Common myeloid progenitor, CD34-positive (primary cell): ENCODE measurements around the gene RGPD3.
"Not testable (repeated sequence)": the region's sequence is repeated elsewhere in the genome, so short reads cannot be mapped to it uniquely, and the experiment has no call there.

Source experiments
- CTCF ChIA-PET: fragments of 350-600 bp; sonication (Branson Sonifier 250); formaldehyde crosslinking; loops from one replicate; lab custom pipeline; 2021; ENCODE audit warnings: antibody characterized with exemption; lab: Charles Lee
- POLR2A ChIA-PET: fragments of 350-600 bp; sonication (Branson Sonifier 250); formaldehyde crosslinking; loops from one replicate; lab custom pipeline; 2021; ENCODE audit warnings: antibody characterized with exemption; lab: Charles Lee
- DNase-seq, 3 donors: peaks; one replicate each; pipeline versions ENCODE4 v3.0.0 to v3.0.0-alpha.2; 2013
- H3K27ac ChIP-seq, 2 experiments: 1 replicate in 1 of 2; 2 replicates in 1 of 2; pipeline ENCODE4 v1.7.0; 2013; ENCODE audit warnings: inconsistent platforms in 2 of 2, low read length in 2 of 2, mild to moderate bottlenecking in 2 of 2, low read depth in 1 of 2, moderate library complexity in 1 of 2; ENCODE audit not compliant: severe bottlenecking in 2 of 2, insufficient read depth in 1 of 2, poor library complexity in 1 of 2
- H3K27me3 ChIP-seq, 5 experiments: replicated peaks in 2 of 5; 1 replicate in 3 of 5; 2 replicates in 2 of 5; pipeline versions ENCODE4 v1.6.1 to v1.7.0; 2013; ENCODE audit warnings: low read length in 4 of 5, mild to moderate bottlenecking in 2 of 5, moderate library complexity in 2 of 5, inconsistent platforms in 1 of 5; ENCODE audit not compliant: insufficient read depth in 5 of 5, control insufficient read depth in 4 of 5
- H3K36me3 ChIP-seq, 4 experiments: 1 replicate in 2 of 4; 2 replicates in 2 of 4; pipeline versions ENCODE4 v1.6.1 to v1.7.0; 2013; ENCODE audit warnings: low read length in 3 of 4, control low read depth in 1 of 4, mild to moderate bottlenecking in 1 of 4; ENCODE audit not compliant: control insufficient read depth in 4 of 4, insufficient read depth in 4 of 4
- H3K4me1 ChIP-seq, 4 experiments: 1 replicate in 3 of 4; 2 replicates in 1 of 4; pipeline versions ENCODE4 v1.6.1 to v1.7.1; 2013; ENCODE audit warnings: low read length in 3 of 4, mild to moderate bottlenecking in 3 of 4, control low read depth in 1 of 4, inconsistent platforms in 1 of 4, moderate library complexity in 1 of 4; ENCODE audit not compliant: control insufficient read depth in 4 of 4, insufficient read depth in 4 of 4; ENCODE audit errors: control extremely low read depth in 1 of 4
- H3K4me3 ChIP-seq, 7 experiments: 1 replicate in 4 of 7; 2 replicates in 3 of 7; pipeline versions ENCODE4 v1.5.1 to v1.7.0; 2013; ENCODE audit warnings: mild to moderate bottlenecking in 7 of 7, low read length in 6 of 7, moderate library complexity in 6 of 7, inconsistent platforms in 2 of 7, low read depth in 2 of 7, control low read depth in 1 of 7; ENCODE audit not compliant: insufficient read depth in 4 of 7, control insufficient read depth in 1 of 7; ENCODE audit errors: extremely low read depth in 1 of 7
- H3K9me3 ChIP-seq, 5 experiments: 1 replicate in 4 of 5; 2 replicates in 1 of 5; pipeline versions ENCODE4 v1.6.1 to v1.7.1; 2013; ENCODE audit warnings: low read length in 4 of 5, mild to moderate bottlenecking in 2 of 5, inconsistent platforms in 1 of 5, low read depth in 1 of 5, moderate library complexity in 1 of 5; ENCODE audit not compliant: control insufficient read depth in 4 of 5, insufficient read depth in 2 of 5; ENCODE audit errors: control extremely low read depth in 1 of 5
- WGBS: methylation state at CpG from one replicate; pipeline ENCODE4 v1.1.5; 2013; ENCODE audit not compliant: insufficient coverage; 5-methylcytosine and 5-hydroxymethylcytosine counted together

RGPD3 gene

DNA sequence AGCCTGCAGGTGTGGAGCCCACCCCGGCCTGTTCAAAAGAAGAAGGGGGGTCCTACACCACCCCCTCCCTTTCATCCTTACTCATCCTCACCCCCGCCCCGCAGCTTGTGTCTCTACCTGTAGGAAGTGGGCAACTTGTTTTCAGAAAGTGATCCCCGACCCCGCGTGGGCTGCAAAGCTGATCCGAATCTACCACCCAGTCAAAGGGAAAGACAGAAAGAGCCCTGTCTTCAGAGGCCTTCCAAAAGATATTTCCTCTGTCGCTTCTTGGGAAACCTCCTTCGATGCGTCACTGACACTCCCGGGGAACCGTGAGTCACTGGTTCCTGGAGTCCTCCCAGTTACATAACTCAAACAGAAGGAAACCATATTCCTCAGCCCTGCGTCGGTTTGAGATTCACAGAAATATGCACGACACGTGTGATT lies 43.3 kb upstream of the RGPD3 start:
- H3K9me3 ChIP-seq, H3K27me3 ChIP-seq, POLR2A ChIA-PET, H3K36me3 ChIP-seq, CTCF ChIA-PET, H3K27ac ChIP-seq, H3K4me1 ChIP-seq: not testable (repeated sequence)
- DNase-seq, result peak; percentile 31 to 69 (median 59)
- peak overlapping the region in 1 of 7 experiments; percentile 16 for H3K4me3 ChIP-seq
- 18% methylated on average over 8 of the region's 16 CpGs for WGBS

DNA sequence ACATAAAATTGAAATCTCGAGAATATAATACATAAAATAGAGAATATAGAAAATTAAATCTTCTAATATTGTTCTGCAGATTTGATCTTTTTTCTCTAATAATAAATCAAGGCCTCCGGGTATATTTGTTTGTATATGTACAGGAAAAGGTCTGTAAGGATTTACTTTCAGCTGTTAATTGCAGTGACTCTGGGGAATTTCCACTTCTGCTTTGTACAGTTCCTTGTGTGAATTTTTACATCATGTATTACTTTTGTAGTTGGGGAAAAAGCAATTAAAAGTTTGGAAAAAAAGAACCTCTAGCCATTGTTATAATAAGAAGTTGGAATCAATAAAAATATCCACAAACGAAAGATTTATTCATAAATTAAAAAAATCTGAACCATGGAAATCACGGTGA lies 42.6 kb upstream of the RGPD3 start:
- POLR2A ChIA-PET, H3K27me3 ChIP-seq, H3K4me3 ChIP-seq, H3K36me3 ChIP-seq, H3K9me3 ChIP-seq, H3K27ac ChIP-seq, H3K4me1 ChIP-seq, CTCF ChIA-PET: not testable (repeated sequence)
- no CpG with 5 or more reads among the region's 4 CpGs for WGBS
- peak in 1 of 3 donors; percentile 33 for DNase-seq

DNA sequence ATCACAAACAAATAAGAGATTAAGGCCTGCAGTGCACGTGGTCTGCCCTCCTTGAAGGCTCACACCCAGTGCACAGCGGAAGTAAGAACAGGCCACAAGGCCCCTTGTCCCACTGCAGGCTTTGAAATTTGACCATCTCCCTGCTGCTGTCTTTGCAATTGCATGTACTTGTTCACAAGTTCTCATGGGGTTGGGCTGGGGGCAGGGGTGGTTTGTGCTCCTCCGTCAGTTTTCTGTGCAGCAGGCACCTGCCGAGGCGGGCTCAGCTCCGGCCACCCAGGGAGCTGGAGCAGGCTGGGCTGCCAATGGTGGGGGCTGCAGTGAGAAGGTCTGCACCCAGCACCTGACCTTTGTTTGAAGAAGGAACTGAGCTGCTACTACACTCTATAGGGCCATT lies 41.2 kb upstream of the RGPD3 start:
- H3K27ac ChIP-seq, CTCF ChIA-PET, H3K27me3 ChIP-seq, DNase-seq, H3K4me1 ChIP-seq, POLR2A ChIA-PET, H3K4me3 ChIP-seq, H3K36me3 ChIP-seq, H3K9me3 ChIP-seq: not testable (repeated sequence)
- WGBS, result 100% methylated on average over 2 of the region's 6 CpGs

DNA sequence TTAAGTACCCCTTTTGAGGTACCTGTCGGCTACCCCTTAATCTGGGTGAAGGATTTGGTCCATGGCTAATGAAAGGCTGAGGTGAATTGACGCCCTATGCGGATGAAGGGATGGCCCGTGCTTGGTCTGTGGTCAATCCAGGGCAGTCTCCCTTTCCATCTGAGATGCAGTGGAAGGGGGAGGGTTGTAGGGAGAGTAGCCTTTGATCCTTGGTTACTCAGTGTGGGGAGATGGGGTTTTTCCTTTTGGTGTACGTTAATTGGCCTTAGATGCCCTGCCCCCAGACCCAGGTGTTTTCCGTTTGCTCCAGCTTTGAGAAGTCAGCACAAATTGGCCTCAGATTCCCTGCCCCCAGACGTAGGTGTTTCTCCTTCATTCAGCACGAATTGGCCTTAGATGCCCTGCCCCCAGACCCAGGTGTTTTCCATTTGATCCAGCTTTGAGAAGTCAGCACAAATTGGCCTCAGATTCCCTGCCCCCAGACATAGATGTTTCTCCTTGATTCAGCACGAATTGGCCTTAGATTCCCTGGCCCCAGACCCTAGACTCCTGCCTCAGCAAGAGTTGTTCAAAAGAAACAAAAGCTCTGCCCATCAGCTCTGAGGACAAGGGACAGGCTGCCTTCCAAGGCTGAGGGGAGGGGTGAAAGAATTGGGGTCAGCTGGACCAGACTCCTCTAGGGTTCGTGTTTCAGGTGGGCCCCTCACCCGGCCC lies 40.6 kb upstream of the RGPD3 start:
- POLR2A ChIA-PET, H3K27ac ChIP-seq, H3K9me3 ChIP-seq, H3K27me3 ChIP-seq, H3K36me3 ChIP-seq, H3K4me3 ChIP-seq, CTCF ChIA-PET, DNase-seq, H3K4me1 ChIP-seq: not testable (repeated sequence)
- WGBS, result 100% methylated on average over 2 of the region's 11 CpGs

DNA sequence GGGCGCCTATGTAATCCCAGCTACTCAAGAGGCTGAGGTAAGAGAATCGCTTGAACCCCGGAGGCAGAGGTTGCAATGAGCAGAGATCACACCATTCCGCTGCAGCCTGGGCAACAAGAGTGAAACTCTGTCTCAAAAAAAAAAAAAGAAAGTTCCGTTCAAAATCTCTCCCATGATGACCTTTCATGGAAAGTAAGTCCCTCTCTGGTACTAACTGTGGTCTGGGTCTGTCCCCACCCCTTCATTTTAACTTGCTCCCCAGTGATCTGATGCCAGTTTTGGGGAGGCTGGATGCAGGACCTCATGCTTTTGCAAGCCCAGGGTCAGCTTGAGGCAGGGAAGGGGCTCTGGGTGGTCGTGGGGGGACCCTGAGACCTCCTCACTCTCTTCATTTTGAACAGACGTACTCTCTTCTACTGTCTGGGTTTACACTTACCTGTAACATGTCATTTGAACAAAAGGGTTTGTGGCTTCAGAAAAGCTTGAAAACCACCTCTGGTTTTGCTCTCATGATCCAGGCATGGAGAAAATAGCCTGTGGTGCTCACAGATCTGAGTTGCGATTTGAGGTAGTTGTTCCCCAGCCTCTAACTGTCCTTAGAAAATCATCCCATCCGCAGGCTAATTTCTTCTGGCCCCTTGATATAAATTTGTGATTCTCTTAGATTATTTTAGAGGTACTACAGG lies 37.9 kb upstream of the RGPD3 start:
- H3K27me3 ChIP-seq, CTCF ChIA-PET, DNase-seq, H3K9me3 ChIP-seq, H3K36me3 ChIP-seq, H3K4me3 ChIP-seq, H3K4me1 ChIP-seq, POLR2A ChIA-PET, H3K27ac ChIP-seq: not testable (repeated sequence)
- 95% methylated on average over 3 of the region's 9 CpGs for WGBS

DNA sequence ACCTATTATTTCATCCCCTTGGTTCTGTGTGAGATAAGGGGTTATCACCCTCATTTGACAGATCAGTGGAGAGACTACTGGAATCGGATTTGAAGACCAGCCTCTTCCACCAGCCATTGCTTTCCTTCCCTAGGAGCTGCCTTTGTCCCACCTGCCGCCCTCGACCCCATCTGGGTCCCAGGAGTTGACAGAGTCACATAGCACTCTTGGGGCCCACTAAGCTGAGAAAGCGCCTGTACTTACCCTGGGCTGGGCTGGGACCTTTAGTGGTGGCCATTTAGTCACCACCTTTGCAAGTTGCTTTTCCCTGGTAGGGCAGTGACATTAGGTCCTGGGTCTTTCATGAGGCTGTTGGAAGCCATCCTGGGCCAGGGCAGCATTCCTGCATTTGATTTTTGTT lies 36.6 kb upstream of the RGPD3 start:
- DNase-seq, CTCF ChIA-PET, H3K27ac ChIP-seq, H3K4me1 ChIP-seq, H3K27me3 ChIP-seq, H3K9me3 ChIP-seq, H3K4me3 ChIP-seq, POLR2A ChIA-PET, H3K36me3 ChIP-seq: not testable (repeated sequence)
- 100% methylated on average over 3 of the region's 4 CpGs for WGBS

DNA sequence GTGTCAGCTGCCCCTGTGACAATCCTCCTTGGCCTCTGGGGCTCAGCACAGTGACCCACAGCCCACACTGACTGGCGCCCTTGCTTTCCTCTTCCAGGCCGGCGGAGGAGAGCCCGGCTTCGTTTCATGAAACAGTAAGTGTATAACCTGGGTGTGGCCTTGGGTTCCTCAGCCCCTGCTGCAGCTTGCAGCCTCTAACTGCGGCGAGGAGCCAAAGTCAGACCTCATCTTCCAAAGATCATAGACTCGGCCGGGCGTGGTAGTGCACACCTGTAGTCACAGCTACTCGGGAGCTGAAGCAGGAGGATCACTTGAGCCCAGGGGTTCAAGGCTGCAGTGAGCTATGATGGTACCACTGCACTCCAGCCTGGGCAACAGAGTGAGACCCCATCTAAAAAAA lies 36.0 kb upstream of the RGPD3 start:
- POLR2A ChIA-PET, H3K9me3 ChIP-seq, H3K27ac ChIP-seq, H3K4me3 ChIP-seq, CTCF ChIA-PET, DNase-seq, H3K27me3 ChIP-seq, H3K36me3 ChIP-seq, H3K4me1 ChIP-seq: not testable (repeated sequence)
- WGBS, result 100% methylated on average over 1 of the region's 11 CpGs
